Activated CD8-positive, alpha-beta T cell treated with anti-CD3 and anti-CD28 coated beads for 36 hours (primary cell): Measurements from ENCODE around the gene COL19A1. TPM values are rescaled to one million over a fixed set of nuclear protein-coding genes. Genes with fewer than 3 reads are reported as not detected.

Source experiments
- ATAC-seq: fragments of 200-7000 bp; cut with Tn5 transposase; one replicate; pipeline ENCODE4 v1.10.0; 2021; ENCODE audit warnings: mild to moderate bottlenecking, moderate library complexity
- CTCF ChIA-PET: fragments of 350-600 bp; sonication (Branson Sonifier 250); formaldehyde crosslinking; loops from one replicate; lab custom pipeline; 2021; ENCODE audit warnings: antibody characterized with exemption; lab: Charles Lee
- POLR2A ChIA-PET: fragments of 350-600 bp; sonication (Branson Sonifier 250); formaldehyde crosslinking; loops from one replicate; lab custom pipeline; 2021; ENCODE audit warnings: antibody characterized with exemption; lab: Charles Lee
- DNase-seq: peaks from one replicate; pipeline ENCODE4 v3.0.0-alpha.2; 2020
- H3K27ac Mint-ChIP-seq: one replicate; pipeline ENCODE4 v1.8.0; 2021; ENCODE audit warnings: mild to moderate bottlenecking, mixed read lengths
- H3K27me3 Mint-ChIP-seq: one replicate; pipeline ENCODE4 v1.8.0; 2021; ENCODE audit warnings: mixed read lengths
- H3K36me3 Mint-ChIP-seq: one replicate; pipeline ENCODE4 v1.8.0; 2021; ENCODE audit warnings: low read depth, mixed read lengths
- H3K4me1 Mint-ChIP-seq: one replicate; pipeline ENCODE4 v1.8.0; 2021; ENCODE audit warnings: low read depth, mixed read lengths
- H3K4me3 Mint-ChIP-seq: one replicate; pipeline ENCODE4 v1.8.0; 2021; ENCODE audit warnings: mild to moderate bottlenecking, moderate library complexity, mixed read lengths
- H3K9me3 Mint-ChIP-seq: one replicate; pipeline ENCODE4 v1.8.0; 2021; ENCODE audit warnings: mixed read lengths
- CTCF ChIP-seq: fragments of 200-600 bp; IDR thresholded peaks from one replicate; pipeline ENCODE4 v1.8.0; 2022; ENCODE audit warnings: antibody characterized with exemption, mild to moderate bottlenecking
- intact Hi-C: fragments of 100-400 bp; cut with micrococcal nuclease; formaldehyde crosslinking; loops from one replicate; pipeline ENCODE4 v1.10.0; 2022
- total RNA-seq, 2 experiments: library from RNA; stranded (reverse); gene quantifications; one replicate each; pipeline ENCODE4 v1.2.3, GENCODE V29; 2021

The COL19A1 gene
- total RNA-seq, 2 experiments from 2014 or later, result 0.14 TPM; not detected in 1

DNA sequence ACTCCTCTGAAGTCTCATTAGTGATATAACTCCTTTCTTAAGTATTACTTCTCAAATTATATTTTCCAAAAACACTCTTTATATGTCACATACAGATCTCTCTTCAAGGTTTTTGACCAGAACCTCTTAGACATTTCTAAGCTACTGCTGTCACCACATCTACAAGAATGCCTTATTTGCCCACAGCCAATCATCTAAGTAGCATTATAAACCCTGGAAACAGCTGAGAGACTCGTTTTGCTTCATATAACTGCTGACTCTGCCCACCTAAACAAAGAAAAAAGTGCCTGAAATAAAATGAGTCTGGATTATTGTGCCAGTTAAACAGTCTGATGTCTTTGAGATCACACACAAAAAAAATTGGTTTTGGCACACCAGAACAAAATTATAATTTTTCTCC, 270.6 kb downstream of the COL19A1 start:
- H3K9me3 Mint-ChIP-seq, result no peaks in the 10 kb centered on the region
- no peak overlapping the region for H3K27ac Mint-ChIP-seq
- intact Hi-C loops, result no loop called here
- no peaks in the 10 kb centered on the region for H3K27me3 Mint-ChIP-seq
- no peak overlapping the region for H3K4me3 Mint-ChIP-seq
- no peak for TF ChIP-seq CTCF
- H3K4me1 Mint-ChIP-seq, result no peaks in the 10 kb centered on the region
- POLR2A ChIA-PET, result no interaction called here
- ATAC-seq, result no peak
- CTCF ChIA-PET, result no interaction called here
- no peaks in the 10 kb centered on the region for H3K36me3 Mint-ChIP-seq
- no peak for DNase-seq

DNA sequence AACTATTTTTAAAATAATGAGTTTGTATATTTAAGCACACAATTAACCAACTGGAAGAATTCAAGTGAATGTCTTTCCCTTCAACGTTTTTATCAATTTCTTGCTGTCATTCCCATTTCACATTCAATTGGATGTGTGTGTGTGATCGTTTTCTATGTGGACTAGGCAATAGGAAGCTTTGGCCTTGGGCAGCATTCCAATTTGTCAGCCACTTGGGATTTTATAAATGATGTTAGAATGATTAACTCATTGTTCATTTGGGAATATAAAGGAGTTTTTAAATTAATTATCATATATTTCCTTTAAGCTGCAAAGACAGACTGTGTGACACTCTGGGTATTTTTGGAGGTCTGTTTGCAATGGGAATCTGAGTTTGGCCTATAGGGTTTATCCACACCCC, 274.1 kb downstream of the COL19A1 start:
- H3K4me3 Mint-ChIP-seq, result no peak overlapping the region
- H3K36me3 Mint-ChIP-seq, result no peaks in the 10 kb centered on the region
- no peaks in the 10 kb centered on the region for H3K9me3 Mint-ChIP-seq
- no peaks in the 10 kb centered on the region for H3K4me1 Mint-ChIP-seq
- intact Hi-C loops, result no loop called here
- no peak overlapping the region for H3K27ac Mint-ChIP-seq
- DNase-seq (no peak), ATAC-seq (no peak)
- H3K27me3 Mint-ChIP-seq, result peaks cover 2% of the 10 kb centered on the region
- CTCF ChIA-PET, result no interaction called here
- TF ChIP-seq CTCF, result no peak
- POLR2A ChIA-PET, result no interaction called here

DNA sequence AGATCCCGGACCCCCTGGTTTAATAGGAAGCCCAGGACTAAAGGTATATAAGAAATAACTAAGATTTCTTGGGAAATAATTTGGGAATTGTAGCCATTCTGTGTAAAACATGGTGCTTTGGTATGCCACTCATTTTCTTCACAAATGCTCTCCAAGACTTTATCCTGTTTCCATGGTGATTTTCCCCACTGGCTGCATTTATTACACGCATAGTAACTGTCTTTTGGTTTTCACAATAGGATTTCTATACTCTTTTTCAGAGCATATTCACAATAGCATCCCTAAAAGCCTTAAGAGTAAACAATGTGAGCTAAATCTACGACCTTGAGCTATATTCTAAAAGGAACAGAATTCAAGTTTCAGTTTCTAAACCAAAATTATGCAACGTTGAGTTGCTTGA, 275.7 kb downstream of the COL19A1 start:
- DNase-seq (no peak), ATAC-seq (no peak)
- POLR2A ChIA-PET, result no interaction called here
- no peaks in the 10 kb centered on the region for H3K9me3 Mint-ChIP-seq
- no peak overlapping the region for H3K27ac Mint-ChIP-seq
- no peaks in the 10 kb centered on the region for H3K36me3 Mint-ChIP-seq
- no peak for TF ChIP-seq CTCF
- no peaks in the 10 kb centered on the region for H3K4me1 Mint-ChIP-seq
- intact Hi-C loops, result no loop called here
- peaks cover 2% of the 10 kb centered on the region for H3K27me3 Mint-ChIP-seq
- H3K4me3 Mint-ChIP-seq, result no peak overlapping the region
- CTCF ChIA-PET, result no interaction called here

DNA sequence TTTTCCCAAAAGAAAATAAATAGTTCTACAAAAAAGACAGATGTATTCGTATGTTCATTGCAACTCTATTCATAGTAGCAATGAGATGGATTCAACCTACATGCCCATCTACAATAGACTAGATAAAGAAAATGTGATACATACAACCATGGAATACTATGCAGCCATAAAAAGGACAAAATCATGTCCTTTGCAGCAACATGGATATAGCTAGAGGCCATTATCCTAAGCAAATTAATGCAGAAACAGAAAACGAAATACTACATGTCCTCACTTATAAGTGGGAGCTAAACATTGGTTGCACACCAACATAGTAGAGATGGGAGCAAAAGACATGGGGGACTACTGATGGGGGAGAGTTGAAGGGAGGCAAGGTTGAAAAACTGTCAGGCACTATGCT, 278.8 kb downstream of the COL19A1 start:
- no peaks in the 10 kb centered on the region for H3K4me1 Mint-ChIP-seq
- ChIA-PET CTCF (no interaction called here), POLR2A (no interaction called here)
- DNase-seq (no peak), ATAC-seq (no peak)
- peaks cover 2% of the 10 kb centered on the region for H3K27me3 Mint-ChIP-seq
- H3K36me3 Mint-ChIP-seq, result no peaks in the 10 kb centered on the region
- TF ChIP-seq CTCF, result no peak
- intact Hi-C loops, result no loop called here
- no peak overlapping the region for H3K4me3 Mint-ChIP-seq
- no peaks in the 10 kb centered on the region for H3K9me3 Mint-ChIP-seq
- no peak overlapping the region for H3K27ac Mint-ChIP-seq

- Mint-ChIP-seq H3K27ac (no peak overlapping the region), H3K27me3 (peaks cover 1% of the 10 kb centered on the region), H3K36me3 (no peaks in the 10 kb centered on the region), H3K4me3 (no peak overlapping the region), H3K9me3 (no peaks in the 10 kb centered on the region), H3K4me1 (no peaks in the 10 kb centered on the region)
- ChIA-PET POLR2A (no interaction called here), CTCF (no interaction called here)
- DNase-seq (no peak), ATAC-seq (no peak)
- no peak for TF ChIP-seq CTCF
- intact Hi-C loops, result no loop called here
Observed at GRCh38 chr6:70149209-70149788, 282.9 kb downstream of the COL19A1 start.
